Measurements from ENCODE around the gene FGD5. TPM values are rescaled to one million over a fixed set of nuclear protein-coding genes. Genes with fewer than 3 reads are reported as not detected.

The FGD5 gene
- total RNA-seq, 3 donors from 2014 or later (not counting 1 experiment from before 2014, with no cell fraction given): not detected

GRCh38 chr3:14793858-14794234 is 24.9 kb upstream of the FGD5 start:
- no peak overlapping the region for H3K27ac ChIP-seq (ENCODE audit: low read length)
- WGBS (ENCODE audit: insufficient coverage): 78% methylated on average over 5 of the region's 5 CpGs
- H3K9me3 Mint-ChIP-seq: no peaks in the 10 kb centered on the region

GRCh38 chr3:14794435-14794834 is 24.3 kb upstream of the FGD5 start:
- H3K27ac ChIP-seq (ENCODE audit: low read length): no peak overlapping the region
- no peaks in the 10 kb centered on the region for H3K36me3 ChIP-seq (ENCODE audit: control insufficient read depth, insufficient read depth, low read length)
- no peaks in the 10 kb centered on the region for H3K36me3 Mint-ChIP-seq
- H3K4me3 ChIP-seq (ENCODE audit: low read length): no peak overlapping the region
- no peaks in the 10 kb centered on the region for H3K27me3 ChIP-seq (ENCODE audit: control insufficient read depth, insufficient read depth, low read length)
- H3K4me3 Mint-ChIP-seq: no peak overlapping the region
- H3K27me3 Mint-ChIP-seq (ENCODE audit: low read depth in 2 of 2): peaks cover 5 to 16% of the 10 kb centered on the region in 2 donors
- H3K4me1 Mint-ChIP-seq: no peaks in the 10 kb centered on the region
- H3K9me3 Mint-ChIP-seq: no peaks in the 10 kb centered on the region
- H3K9me3 ChIP-seq (ENCODE audit: control insufficient read depth, insufficient read depth, low read length): no peaks in the 10 kb centered on the region
- H3K4me1 ChIP-seq (ENCODE audit: control insufficient read depth, insufficient read depth, low read length): no peaks in the 10 kb centered on the region
- no peak for TF ChIP-seq CTCF (IDR thresholded peaks at IDR 0.05)
- ATAC-seq: no peak
- no peak overlapping the region for H3K27ac Mint-ChIP-seq
- DNase-seq: no peak
- intact Hi-C loops (cut with micrococcal nuclease): no loop called here
- WGBS (ENCODE audit: insufficient coverage): 89% methylated on average over 2 of the region's 2 CpGs

More at GRCh38 chr3:14793858-14794234, 24.9 kb upstream of the FGD5 start:
- no peaks in the 10 kb centered on the region for H3K36me3 ChIP-seq (ENCODE audit: control insufficient read depth, insufficient read depth, low read length)
- no peak overlapping the region for H3K27ac Mint-ChIP-seq
- H3K4me1 ChIP-seq (ENCODE audit: control insufficient read depth, insufficient read depth, low read length): no peaks in the 10 kb centered on the region
- no peak for TF ChIP-seq CTCF (IDR thresholded peaks at IDR 0.05)
- no peak overlapping the region for H3K4me3 ChIP-seq (ENCODE audit: low read length)
- peaks cover 5 to 19% of the 10 kb centered on the region in 2 donors for H3K27me3 Mint-ChIP-seq (ENCODE audit: low read depth in 2 of 2)
- ATAC-seq (no peak), DNase-seq (no peak)
- H3K4me3 Mint-ChIP-seq: no peak overlapping the region
- H3K27me3 ChIP-seq (ENCODE audit: control insufficient read depth, insufficient read depth, low read length): no peaks in the 10 kb centered on the region
- intact Hi-C loops (cut with micrococcal nuclease): no loop called here
- H3K4me1 Mint-ChIP-seq: no peaks in the 10 kb centered on the region
- no peaks in the 10 kb centered on the region for H3K9me3 ChIP-seq (ENCODE audit: control insufficient read depth, insufficient read depth, low read length)
- H3K36me3 Mint-ChIP-seq: no peaks in the 10 kb centered on the region

GRCh38 chr3:14795996-14796395 is 22.8 kb upstream of the FGD5 start:
- Mint-ChIP-seq H3K27ac (no peak overlapping the region), H3K27me3 (ENCODE audit: low read depth in 2 of 2) (peaks cover 5 to 11% of the 10 kb centered on the region in 2 donors), H3K9me3 (no peaks in the 10 kb centered on the region), H3K36me3 (no peaks in the 10 kb centered on the region), H3K4me3 (no peak overlapping the region), H3K4me1 (no peaks in the 10 kb centered on the region)
- H3K27ac ChIP-seq (ENCODE audit: low read length): no peak overlapping the region
- H3K4me1 ChIP-seq (ENCODE audit: control insufficient read depth, insufficient read depth, low read length): no peaks in the 10 kb centered on the region
- DNase-seq: no peak
- intact Hi-C loops (cut with micrococcal nuclease): no loop called here
- TF ChIP-seq CTCF (IDR thresholded peaks at IDR 0.05): no peak
- no peak for ATAC-seq
- H3K27me3 ChIP-seq (ENCODE audit: control insufficient read depth, insufficient read depth, low read length): no peaks in the 10 kb centered on the region
- WGBS (ENCODE audit: insufficient coverage): 81% methylated on average over 2 of the region's 2 CpGs
- H3K36me3 ChIP-seq (ENCODE audit: control insufficient read depth, insufficient read depth, low read length): no peaks in the 10 kb centered on the region
- H3K4me3 ChIP-seq (ENCODE audit: low read length): no peak overlapping the region
- H3K9me3 ChIP-seq (ENCODE audit: control insufficient read depth, insufficient read depth, low read length): no peaks in the 10 kb centered on the region

DNA sequence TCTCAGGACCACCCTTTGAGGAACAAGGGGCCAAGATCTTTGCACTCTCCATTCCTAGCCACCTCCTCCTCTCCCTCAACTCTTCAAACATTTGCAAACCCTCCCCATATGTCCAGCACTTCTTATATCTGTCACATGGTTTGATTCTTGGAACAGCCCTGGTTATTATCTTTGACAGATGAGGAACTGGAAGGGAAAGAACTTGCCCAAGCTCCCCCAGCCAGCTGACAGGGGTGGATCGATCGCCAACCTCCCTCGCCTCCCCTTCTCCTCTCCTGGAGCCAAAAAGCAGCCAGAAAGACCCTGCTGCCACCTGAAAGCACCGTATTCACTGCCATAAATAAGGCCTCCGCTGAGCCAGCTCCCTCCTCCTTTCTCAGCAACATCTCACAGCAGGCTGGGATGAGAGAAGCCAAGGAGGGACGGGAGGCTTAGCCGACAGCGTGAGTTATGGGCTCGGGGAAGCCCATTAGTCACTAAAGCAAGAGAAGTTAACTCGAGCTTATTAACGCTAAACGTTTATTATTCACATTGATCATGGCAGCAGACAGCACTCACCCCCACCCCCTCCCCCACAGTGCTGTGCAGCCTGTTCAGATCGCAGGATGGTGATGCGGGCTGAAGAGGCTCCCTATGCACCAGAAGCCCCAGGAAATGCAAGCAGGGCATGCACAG is 22.2 kb upstream of the FGD5 start:
- Mint-ChIP-seq H3K4me1 (no peaks in the 10 kb centered on the region), H3K27ac (no peak overlapping the region), H3K4me3 (no peak overlapping the region), H3K27me3 (ENCODE audit: low read depth in 2 of 2) (peaks cover 5 to 11% of the 10 kb centered on the region in 2 donors), H3K36me3 (no peaks in the 10 kb centered on the region), H3K9me3 (no peaks in the 10 kb centered on the region)
- TF ChIP-seq CTCF (IDR thresholded peaks at IDR 0.05): no peak
- no peak overlapping the region for H3K27ac ChIP-seq (ENCODE audit: low read length)
- no peaks in the 10 kb centered on the region for H3K27me3 ChIP-seq (ENCODE audit: control insufficient read depth, insufficient read depth, low read length)
- 81% methylated on average over 14 of the region's 14 CpGs for WGBS (ENCODE audit: insufficient coverage)
- H3K4me1 ChIP-seq (ENCODE audit: control insufficient read depth, insufficient read depth, low read length): no peaks in the 10 kb centered on the region
- intact Hi-C loops (cut with micrococcal nuclease): no loop called here
- H3K4me3 ChIP-seq (ENCODE audit: low read length): no peak overlapping the region
- ATAC-seq: no peak
- no peak for DNase-seq
- H3K9me3 ChIP-seq (ENCODE audit: control insufficient read depth, insufficient read depth, low read length): no peaks in the 10 kb centered on the region
- no peaks in the 10 kb centered on the region for H3K36me3 ChIP-seq (ENCODE audit: control insufficient read depth, insufficient read depth, low read length)

All from natural killer cell (primary cell).